Measurements from ENCODE around the gene FERD3L. TPM values are rescaled to one million over a fixed set of nuclear protein-coding genes. Genes with fewer than 3 reads are reported as not detected.

FERD3L gene
- total RNA-seq, 2 experiments from 2014 or later, result not detected

GRCh38 chr7:19117870-19118608 is 27.2 kb downstream of the FERD3L start:
- H3K4me3 ChIP-seq (ENCODE audit: low read depth, low read length, poor library complexity, severe bottlenecking), result no peak overlapping the region
- H3K36me3 ChIP-seq (ENCODE audit: insufficient read depth, low read length), result no peaks in the 10 kb centered on the region
- no peak overlapping the region for H3K4me2 ChIP-seq (ENCODE audit: low read length)
- H4K20me1 ChIP-seq (ENCODE audit: insufficient read depth, low read length), result no peaks in the 10 kb centered on the region; the same call in 1 of the 2 replicates
- no peak overlapping the region for H2AFZ ChIP-seq (ENCODE audit: low read length)
- H3K4me1 ChIP-seq (ENCODE audit: insufficient read depth, low read length, poor library complexity, severe bottlenecking), result no peaks in the 10 kb centered on the region
- ChIA-PET POLR2A (no interaction called here), CTCF (ENCODE audit: unreplicated experiment) (no interaction called here)
- DNase-seq (ENCODE audit: low spot score), result no peak
- no peak overlapping the region for H3K27ac ChIP-seq (ENCODE audit: low read depth, low read length, poor library complexity, severe bottlenecking)
- no peaks in the 10 kb centered on the region for H3K9me2 ChIP-seq (ENCODE audit: insufficient read depth, low read length)
- TF ChIP-seq CTCF (conservative IDR thresholded peaks at IDR 0.05; ENCODE audit: low read length) (no peak), EZH2phosphoT487 (IDR thresholded peaks at IDR 0.05; ENCODE audit: borderline replicate concordance, low read depth, low read length) (no peak)
- no peaks in the 10 kb centered on the region for H3K9me3 ChIP-seq (ENCODE audit: low read length)
- H3K79me2 ChIP-seq (ENCODE audit: insufficient read depth, low read depth, low read length), result no peaks in the 10 kb centered on the region
- intact Hi-C loops (cut with micrococcal nuclease; ENCODE audit: unreplicated experiment), result no loop called here
- no TSS peak for BruUV-seq (replicated peaks)

GRCh38 chr7:19117091-19117869 is 27.9 kb downstream of the FERD3L start, which contains the start of gene TWIST1:
Gene TWIST1, minus strand, starts transcription at chr7:19117636. Its CDS starts 315 bp downstream, at chr7:19117321.
- no peak for DNase-seq (ENCODE audit: low spot score)
- Histone ChIP-seq H3K27ac (ENCODE audit: low read depth, low read length, poor library complexity, severe bottlenecking) (no peak within 1 kb of the TSS), H3K9me3 (ENCODE audit: low read length) (no peaks in the 10 kb centered on the region), H3K9me2 (ENCODE audit: insufficient read depth, low read length) (no peaks in the 10 kb centered on the region), H3K79me2 (ENCODE audit: insufficient read depth, low read depth, low read length) (no peaks in the 10 kb centered on the region), H2AFZ (ENCODE audit: low read length) (no peak within 1 kb of the TSS), H3K4me2 (ENCODE audit: low read length) (no peak within 1 kb of the TSS), H3K4me1 (ENCODE audit: insufficient read depth, low read length, poor library complexity, severe bottlenecking) (no peaks in the 10 kb centered on the region), H4K20me1 (ENCODE audit: insufficient read depth, low read length) (no peaks in the 10 kb centered on the region; the same call in 1 of the 2 replicates), H3K36me3 (ENCODE audit: insufficient read depth, low read length) (no peaks in the 10 kb centered on the region), H3K4me3 (ENCODE audit: low read depth, low read length, poor library complexity, severe bottlenecking) (no peak within 1 kb of the TSS)
- ChIA-PET POLR2A (no interaction called here), CTCF (ENCODE audit: unreplicated experiment) (no interaction called here)
- intact Hi-C loops (cut with micrococcal nuclease; ENCODE audit: unreplicated experiment), result no loop called here
- no TSS peak for BruUV-seq (replicated peaks)
- TF ChIP-seq CTCF (conservative IDR thresholded peaks at IDR 0.05; ENCODE audit: low read length) (no peak), EZH2phosphoT487 (IDR thresholded peaks at IDR 0.05; ENCODE audit: borderline replicate concordance, low read depth, low read length) (no peak)
